ENCODE measurements around the gene ENTPD1. TPM values are rescaled to one million over a fixed set of nuclear protein-coding genes. Genes with fewer than 3 reads are reported as not detected.

Gene ENTPD1
- total and polyA plus RNA-seq, 10 of the 15 experiments (the other 5 are each of a cell fraction or from before 2014, with no cell fraction given), result 110 to 413 (median 161) TPM

GRCh38 chr10:95861386-95861785 is 105.4 kb downstream of the ENTPD1 start (continued):
- no peak for TF ChIP-seq MYB (IDR thresholded peaks at IDR 0.05; ENCODE audit: borderline replicate concordance, low read depth, low read length)
- no peak for TF ChIP-seq HDAC6 (IDR thresholded peaks at IDR 0.05; ENCODE audit: unreplicated experiment)
- no peak for TF ChIP-seq EZH2 (IDR thresholded peaks at IDR 0.05; ENCODE audit: borderline replicate concordance, control insufficient read depth, low read depth, low read length)

GRCh38 chr10:95864906-95865813 is 109.2 kb downstream of the ENTPD1 start:
- RAD21 ChIA-PET (ENCODE audit: unreplicated experiment), result interaction anchor here (0.6 to 5.1 kb wide), 14 partner anchors 23 to 547 kb away, joined by 3 to 108 read pairs (median 3); partner anchors contain the start of gene TCTN3
- H3K79me2 ChIP-seq (ENCODE audit: control insufficient read depth, insufficient read depth, low read length), result no peaks in the 10 kb centered on the region
- intact Hi-C loops (cut with micrococcal nuclease; ENCODE audit: unreplicated experiment) (loop anchor here (1.0 kb wide), 1 partner anchor 171 kb away; no protein-coding TSS in a partner anchor), in situ Hi-C loops (cut with MboI) (no loop called here)
- H3K4me2 ChIP-seq (ENCODE audit: control insufficient read depth, insufficient read depth), result no peak overlapping the region
- no peak overlapping the region for H3K4me3 ChIP-seq
- H3K27ac ChIP-seq (ENCODE audit: control insufficient read depth, insufficient read depth), result peak overlapping the region; percentile 40; the same call in 1 of the 2 replicates
- H3K9ac ChIP-seq (ENCODE audit: control insufficient read depth, insufficient read depth, low read length), result no peak overlapping the region
- FAIRE-seq (peak; percentile 73), ATAC-seq (peak; percentile 91), DNase-seq (ENCODE audit: low read depth, low spot score) (peak; percentile 42)
- no peaks in the 10 kb centered on the region for H3K27me3 ChIP-seq (replicated peaks in 1 of 2; ENCODE audit: control insufficient read depth in 2 of 2, insufficient read depth in 2 of 2, low read length in 1 of 2)
- no peaks in the 10 kb centered on the region for H3K9me3 ChIP-seq (replicated peaks; ENCODE audit: control insufficient read depth, insufficient read depth, low read length)
- H4K20me1 ChIP-seq (ENCODE audit: control insufficient read depth, insufficient read depth), result no peaks in the 10 kb centered on the region
- peaks cover 9% of the 10 kb centered on the region; the same call in 1 of the 2 replicates for H3K4me1 ChIP-seq (ENCODE audit: control insufficient read depth, insufficient read depth, low read length)
- no TSS peak for BruUV-seq (replicated peaks)
- peak overlapping the region; percentile 35 for H2AFZ ChIP-seq (ENCODE audit: control insufficient read depth, low read depth, low read length)
- POLR2A ChIA-PET, result interaction anchor here (0.6 to 4.2 kb wide), 5 partner anchors 27 to 208 kb away, joined by 3 to 26 read pairs (median 4); partner anchors contain the start of genes ALDH18A1 and TCTN3
- WGBS (ENCODE audit: insufficient coverage, insufficient replicate concordance, low lambda C conversion rate, missing lambda C conversion rate), result 16% methylated on average over 7 of the region's 7 CpGs
- H3K36me3 ChIP-seq (ENCODE audit: control insufficient read depth in 2 of 2, insufficient read depth in 2 of 2, low read length in 1 of 2), result peaks cover 36 to 48% of the 10 kb centered on the region in 2 experiments
- CTCF ChIA-PET, result interaction anchor here (0.7 to 3.6 kb wide), 20 partner anchors 9 to 429 kb away, joined by 3 to 86 read pairs (median 4); partner anchors contain the start of gene TCTN3
- SMC1A ChIA-PET (ENCODE audit: uncharacterized antibody, unreplicated experiment), result interaction anchor here (0.6 to 4.5 kb wide), 17 partner anchors 8 to 428 kb away, joined by 3 to 52 read pairs (median 4); partner anchors contain the start of genes ENTPD1 and TCTN3
- TF ChIP-seq E4F1 (IDR thresholded peaks at IDR 0.05; ENCODE audit: borderline replicate concordance, partially characterized antibody), result no peak
- TF ChIP-seq USF2 (IDR thresholded peaks at IDR 0.05; ENCODE audit: borderline replicate concordance, low read depth, low read length), result no peak
- no peak for TF ChIP-seq NR2F1 (conservative IDR thresholded peaks at IDR 0.05)
- TF ChIP-seq EGR1 (IDR thresholded peaks at IDR 0.05; ENCODE audit: borderline replicate concordance in 1 of 2, low read depth in 2 of 2, low read length in 2 of 2), result no peak
- no peak for TF ChIP-seq NRF1 (conservative IDR thresholded peaks at IDR 0.05; ENCODE audit: low read depth, low read length)
- no peak for TF ChIP-seq ATF7 (IDR thresholded peaks at IDR 0.05; ENCODE audit: low read depth)
- TF ChIP-seq ATF2 (IDR thresholded peaks at IDR 0.05; ENCODE audit: low read length), result peak; percentile 45; the same call in 1 of the 2 replicates
- no peak for TF ChIP-seq BCL11A (IDR thresholded peaks at IDR 0.05; ENCODE audit: low read depth, low read length)
- peak; percentile 80 for TF ChIP-seq RAD21 (IDR thresholded peaks at IDR 0.05; ENCODE audit: insufficient read depth, low read depth, low read length)
- TF ChIP-seq YBX1 (IDR thresholded peaks at IDR 0.05), result no peak
- TF ChIP-seq EED (IDR thresholded peaks at IDR 0.05; ENCODE audit: low read depth), result no peak
- no peak for TF ChIP-seq NBN (IDR thresholded peaks at IDR 0.05)
- no peak for TF ChIP-seq STAT3 (IDR thresholded peaks at IDR 0.05; ENCODE audit: low read depth, low read length)
- no peak for TF ChIP-seq SREBF2 (IDR thresholded peaks at IDR 0.05; ENCODE audit: low read length)
